Measurements from ENCODE around the gene INTS11. TPM values are rescaled to one million over a fixed set of nuclear protein-coding genes. Genes with fewer than 3 reads are reported as not detected.

INTS11 gene
- total RNA-seq, 1 experiment from 2014 or later = 139 TPM

DNA sequence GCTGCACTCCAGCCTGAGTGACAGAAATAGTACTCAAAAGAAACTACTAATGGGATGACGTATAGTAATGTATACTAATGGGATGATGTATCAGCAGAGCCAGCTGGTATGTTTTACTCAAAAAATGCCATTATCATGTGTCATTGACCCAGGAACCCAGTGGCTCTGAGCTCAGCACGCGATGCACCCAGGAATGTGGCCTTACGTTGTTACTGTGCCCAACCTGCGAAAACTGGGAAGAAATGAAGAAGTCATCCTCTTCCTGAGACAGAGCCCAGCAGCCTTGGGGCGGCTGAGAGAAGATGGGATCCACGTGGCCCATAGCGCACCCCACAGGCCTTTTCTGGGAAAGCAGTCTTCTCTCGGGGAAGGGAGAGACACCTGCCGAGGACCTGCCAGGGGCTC, 59.6 kb downstream of the INTS11 start:
- no peaks in the 10 kb centered on the region for H4K20me1 ChIP-seq (ENCODE audit: control insufficient read depth, insufficient read depth, insufficient read length)
- peak; percentile 70 for DNase-seq
- peak overlapping the region in 1 of 3 experiments; percentile 52; a peak in 1 of 7 replicates for H3K27ac Mint-ChIP-seq

More for the DNA sequence above, 59.6 kb downstream of the INTS11 start:
- H3K56ac ChIP-seq (ENCODE audit: insufficient read length, low read depth, low read length) = no peak overlapping the region
- no peak overlapping the region for H2BK20ac ChIP-seq (ENCODE audit: low read depth, low read length, poor library complexity, severe bottlenecking)
- H3K23me2 ChIP-seq (ENCODE audit: insufficient read length, low read depth, low read length, poor library complexity, severe bottlenecking) = no peaks in the 10 kb centered on the region
- H3K23ac ChIP-seq (ENCODE audit: insufficient read length, low read depth, low read length) = no peak overlapping the region
- no peak overlapping the region for H2AK5ac ChIP-seq (ENCODE audit: insufficient read length, low read length)
- no peaks in the 10 kb centered on the region; the same call in 1 of the 2 replicates for H3K79me2 ChIP-seq (ENCODE audit: insufficient read depth, low read length)
- no peak overlapping the region for H3K27ac ChIP-seq (ENCODE audit: insufficient read length, low read depth, low read length)
- TF ChIP-seq, protein P1, sequence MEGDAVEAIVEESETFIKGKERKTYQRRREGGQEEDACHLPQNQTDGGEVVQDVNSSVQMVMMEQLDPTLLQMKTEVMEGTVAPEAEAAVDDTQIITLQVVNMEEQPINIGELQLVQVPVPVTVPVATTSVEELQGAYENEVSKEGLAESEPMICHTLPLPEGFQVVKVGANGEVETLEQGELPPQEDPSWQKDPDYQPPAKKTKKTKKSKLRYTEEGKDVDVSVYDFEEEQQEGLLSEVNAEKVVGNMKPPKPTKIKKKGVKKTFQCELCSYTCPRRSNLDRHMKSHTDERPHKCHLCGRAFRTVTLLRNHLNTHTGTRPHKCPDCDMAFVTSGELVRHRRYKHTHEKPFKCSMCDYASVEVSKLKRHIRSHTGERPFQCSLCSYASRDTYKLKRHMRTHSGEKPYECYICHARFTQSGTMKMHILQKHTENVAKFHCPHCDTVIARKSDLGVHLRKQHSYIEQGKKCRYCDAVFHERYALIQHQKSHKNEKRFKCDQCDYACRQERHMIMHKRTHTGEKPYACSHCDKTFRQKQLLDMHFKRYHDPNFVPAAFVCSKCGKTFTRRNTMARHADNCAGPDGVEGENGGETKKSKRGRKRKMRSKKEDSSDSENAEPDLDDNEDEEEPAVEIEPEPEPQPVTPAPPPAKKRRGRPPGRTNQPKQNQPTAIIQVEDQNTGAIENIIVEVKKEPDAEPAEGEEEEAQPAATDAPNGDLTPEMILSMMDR (conservative IDR thresholded peaks at IDR 0.05) = peak; percentile 65
- H3K4me1 ChIP-seq (ENCODE audit: insufficient read depth, low read length) = no peaks in the 10 kb centered on the region
- H3K36me3 Mint-ChIP-seq (ENCODE audit: insufficient read depth in 1 of 3, low read depth in 3 of 3) = peaks cover 37 to 69% (median 59%) of the 10 kb centered on the region in 3 experiments; a peak in 6 of 7 replicates
- H4K5ac ChIP-seq (ENCODE audit: insufficient read length, low read depth, low read length) = no peak overlapping the region
- no peak overlapping the region for H3K4ac ChIP-seq (ENCODE audit: low read depth, low read length)
- no peak overlapping the region for H2AFZ ChIP-seq (ENCODE audit: low read length)
- H3K14ac ChIP-seq (ENCODE audit: insufficient read depth, low read length) = no peak overlapping the region
- H3K27me3 ChIP-seq (ENCODE audit: insufficient read depth, low read length) = no peaks in the 10 kb centered on the region
- no peak overlapping the region for H2BK5ac ChIP-seq (ENCODE audit: insufficient read length, low read length)
- H4K91ac ChIP-seq (ENCODE audit: insufficient read length, low read depth, low read length) = no peak overlapping the region
- no peak overlapping the region for H3K9ac ChIP-seq (ENCODE audit: extremely low read depth, insufficient read length, low read length)
- no peak overlapping the region for H4K8ac ChIP-seq (replicated peaks; ENCODE audit: insufficient read length, low read depth, low read length)
- no peak overlapping the region for H3K4me2 ChIP-seq (ENCODE audit: insufficient read depth, insufficient read length, low read length)
- no peak overlapping the region for H2BK120ac ChIP-seq (ENCODE audit: low read depth, low read length, poor library complexity, severe bottlenecking)
- no peaks in the 10 kb centered on the region for H3K9me3 ChIP-seq (ENCODE audit: control insufficient read depth, low read depth, low read length)
- H3K9me3 Mint-ChIP-seq = no peaks in the 10 kb centered on the region
- no peaks in the 10 kb centered on the region for H3K27me3 Mint-ChIP-seq (ENCODE audit: low read depth)
- no peak overlapping the region for H3K4me3 Mint-ChIP-seq
- no peaks in the 10 kb centered on the region for H3K4me1 Mint-ChIP-seq
- no peak overlapping the region for H2BK12ac ChIP-seq (ENCODE audit: insufficient read length, low read depth, low read length)
- H3K79me1 ChIP-seq (ENCODE audit: insufficient read depth, low read depth, low read length, poor library complexity, severe bottlenecking) = no peaks in the 10 kb centered on the region
- no CpG with 5 or more reads among the region's 10 CpGs for WGBS (ENCODE audit: extremely low coverage, insufficient read length, low lambda C conversion rate)
- H3K18ac ChIP-seq (ENCODE audit: insufficient read length, low read depth, low read length) = no peak overlapping the region
- H3T11ph ChIP-seq (ENCODE audit: low read length) = no peak overlapping the region
- H2BK15ac ChIP-seq (ENCODE audit: low read depth, low read length) = no peak overlapping the region
